CD14-positive monocyte (primary cell): Measurements from ENCODE around the gene IL6. TPM values are rescaled to one million over a fixed set of nuclear protein-coding genes. Genes with fewer than 3 reads are reported as not detected.

Experiments used
- DNase-seq, 3 donors: peaks; one replicate each; pipeline ENCODE4 v3.0.0-alpha.2; 2011 to 2022
- H2AFZ ChIP-seq: 2 replicates; pipeline ENCODE4 v1.6.0; 2012; ENCODE audit warnings: mild to moderate bottlenecking, low read depth, low read length, inconsistent platforms; ENCODE audit not compliant: insufficient read depth, poor library complexity, severe bottlenecking
- H3K27ac ChIP-seq, 2 donors: 1 replicate in 1 of 2; 2 replicates in 1 of 2; pipeline ENCODE4 v1.5.1; 2012 to 2013; ENCODE audit warnings: low read length in 2 of 2, control low read depth in 1 of 2, inconsistent platforms in 1 of 2, low read depth in 1 of 2, mild to moderate bottlenecking in 1 of 2
- H3K27me3 ChIP-seq, 2 donors: one replicate each; pipeline versions ENCODE4 v1.6.0 to v1.6.1; 2011 to 2013; ENCODE audit warnings: low read length in 2 of 2; ENCODE audit not compliant: control insufficient read depth in 2 of 2, insufficient read depth in 2 of 2
- H3K36me3 ChIP-seq, 2 donors: replicated peaks in 1 of 2; 1 replicate in 1 of 2; 2 replicates in 1 of 2; pipeline versions ENCODE4 v1.5.1 to v1.6.1; 2012 to 2013; ENCODE audit warnings: low read length in 2 of 2, control low read depth in 1 of 2, inconsistent platforms in 1 of 2, mild to moderate bottlenecking in 1 of 2; ENCODE audit not compliant: insufficient read depth in 2 of 2, control insufficient read depth in 1 of 2
- H3K4me1 ChIP-seq, 2 donors: 1 replicate in 1 of 2; 2 replicates in 1 of 2; pipeline versions ENCODE4 v1.5.1 to v1.6.1; 2012 to 2013; ENCODE audit warnings: low read length in 2 of 2, control low read depth in 1 of 2, inconsistent platforms in 1 of 2, mild to moderate bottlenecking in 1 of 2, moderate library complexity in 1 of 2; ENCODE audit not compliant: insufficient read depth in 2 of 2, control insufficient read depth in 1 of 2
- H3K4me2 ChIP-seq: replicated peaks from 2 replicates; pipeline ENCODE3; 2012; ENCODE audit warnings: low read length, moderate library complexity, mild to moderate bottlenecking; ENCODE audit not compliant: poor library complexity, severe bottlenecking; ENCODE audit errors: extremely low read depth
- H3K4me3 ChIP-seq, 3 experiments: fragments of 200-600 bp in 1 of 3; sonication (generic) in 1 of 3; replicated peaks in 1 of 3; 1 replicate in 2 of 3; 2 replicates in 1 of 3; pipeline ENCODE4 v1.5.1; 2011 to 2013; ENCODE audit warnings: low read length in 3 of 3, mild to moderate bottlenecking in 3 of 3, control low read depth in 2 of 3, low read depth in 2 of 3, inconsistent platforms in 1 of 3, moderate library complexity in 1 of 3
- H3K79me2 ChIP-seq: 2 replicates; pipeline ENCODE4 v1.6.0; 2012; ENCODE audit warnings: mild to moderate bottlenecking, control low read depth, inconsistent platforms, low read length, moderate library complexity; ENCODE audit not compliant: insufficient read depth
- H3K9ac ChIP-seq: 2 replicates; pipeline ENCODE4 v1.6.0; 2017; ENCODE audit warnings: low read length, mild to moderate bottlenecking; ENCODE audit not compliant: insufficient read depth, poor library complexity, severe bottlenecking
- H3K9me3 ChIP-seq, 2 donors: replicated peaks in 1 of 2; 1 replicate in 1 of 2; 2 replicates in 1 of 2; pipeline versions ENCODE4 v1.5.1 to v1.6.1; 2012 to 2013; ENCODE audit warnings: low read length in 2 of 2, control low read depth in 1 of 2; ENCODE audit not compliant: control insufficient read depth in 1 of 2, insufficient read depth in 1 of 2
- H4K20me1 ChIP-seq: 2 replicates; pipeline ENCODE4 v1.6.0; 2012; ENCODE audit warnings: mild to moderate bottlenecking, low read length, control low read depth, moderate library complexity; ENCODE audit not compliant: insufficient read depth
- H3K27ac Mint-ChIP-seq, 7 donors: one replicate each; pipeline ENCODE4 v1.8.0; 2020; ENCODE audit warnings: mild to moderate bottlenecking in 7 of 7, mixed read lengths in 7 of 7, moderate library complexity in 6 of 7, inconsistent platforms in 2 of 7
- H3K27me3 Mint-ChIP-seq, 3 donors: one replicate each; pipeline ENCODE4 v1.8.0; 2021 to 2022; ENCODE audit warnings: low read depth in 3 of 3, mild to moderate bottlenecking in 3 of 3, mixed read lengths in 3 of 3, moderate library complexity in 3 of 3, inconsistent platforms in 1 of 3
- H3K36me3 Mint-ChIP-seq, 2 donors: one replicate each; pipeline ENCODE4 v1.8.0; 2020; ENCODE audit warnings: mixed read lengths in 2 of 2, inconsistent platforms in 1 of 2, mild to moderate bottlenecking in 1 of 2
- H3K4me1 Mint-ChIP-seq: one replicate; pipeline ENCODE4 v1.8.0; 2020; ENCODE audit warnings: mild to moderate bottlenecking, mixed read lengths
- H3K4me3 Mint-ChIP-seq, 2 donors: one replicate each; pipeline ENCODE4 v1.8.0; 2020; ENCODE audit warnings: mild to moderate bottlenecking in 2 of 2, mixed read lengths in 2 of 2, moderate library complexity in 1 of 2
- H3K9me3 Mint-ChIP-seq, 7 donors: one replicate each; pipeline ENCODE4 v1.8.0; 2020 to 2022; ENCODE audit warnings: mixed read lengths in 7 of 7, mild to moderate bottlenecking in 6 of 7, moderate library complexity in 6 of 7, inconsistent platforms in 2 of 7
- CTCF ChIP-seq: fragments of 200-600 bp; IDR thresholded peaks from one replicate; pipeline ENCODE4 v1.8.0; 2022; ENCODE audit warnings: antibody characterized with exemption, mild to moderate bottlenecking
- WGBS: methylation state at CpG from one replicate; pipeline ENCODE4 v1.1.5; 2013; ENCODE audit warnings: missing lambda C conversion rate; ENCODE audit not compliant: insufficient coverage; 5-methylcytosine and 5-hydroxymethylcytosine counted together
- intact Hi-C, 2 donors: fragments of 100-400 bp; cut with micrococcal nuclease; formaldehyde crosslinking; loops; one replicate each; pipeline versions ENCODE4 v1.15.0 to v1.15.1; 2023
- polyA plus RNA-seq, 3 donors: library from polyadenylated mRNA; depleted of rRNA in 1 of 3; unstranded in 2 of 3; stranded (reverse) in 1 of 3; fragments of 300-500 nt in 2 of 3; fragments of >200 nt in 1 of 3; fragmentation: Illumina TruSeq in 2 of 3; gene quantifications; 1 replicate in 2 of 3; 2 replicates in 1 of 3; pipeline ENCODE4 v1.2.3, GENCODE V29; 2012 to 2021

Gene IL6
- polyA plus RNA-seq, 3 donors, result 0.28 to 3.5 (median 1.6) TPM

- H3K9me3 Mint-ChIP-seq, result peaks cover 0 to 3% (median 0%) of the 10 kb centered on the region in 7 donors
- peak overlapping the region in 1 of 2 donors; percentile 49 for H3K4me3 Mint-ChIP-seq
- peaks cover 67% of the 10 kb centered on the region for H3K4me1 Mint-ChIP-seq
- peaks cover 3 to 10% (median 9%) of the 10 kb centered on the region in 3 donors for H3K27me3 Mint-ChIP-seq
- peaks cover 7 to 14% of the 10 kb centered on the region in 2 donors for H3K27me3 ChIP-seq
- peaks cover 1 to 3% of the 10 kb centered on the region in 2 donors for H3K36me3 Mint-ChIP-seq
- peak overlapping the region; percentile 37 for H3K9ac ChIP-seq
- H3K79me2 ChIP-seq, result no peaks in the 10 kb centered on the region
- intact Hi-C loops, result loop anchor here (10.0 kb wide), 1 partner anchor 59 kb away; no protein-coding TSS in a partner anchor
- H3K27ac Mint-ChIP-seq, result peak overlapping the region; percentile 91 to 98 (median 94)
- H3K9me3 ChIP-seq, result no peaks in the 10 kb centered on the region
- no peaks in the 10 kb centered on the region for H3K36me3 ChIP-seq
- H3K4me2 ChIP-seq, result peak overlapping the region; percentile 51
- peak overlapping the region; percentile 64 to 84 for H3K27ac ChIP-seq
- peak overlapping the region; percentile 49 for H2AFZ ChIP-seq
- peaks cover 58 to 68% of the 10 kb centered on the region in 2 donors for H3K4me1 ChIP-seq
- DNase-seq, result peak; percentile 43 to 72 (median 65)
- H3K4me3 ChIP-seq, result peak overlapping the region in 1 of 3 experiments; percentile 49
- TF ChIP-seq CTCF, result no peak
- no peaks in the 10 kb centered on the region for H4K20me1 ChIP-seq
- 63% methylated on average over 1 of the region's 4 CpGs for WGBS
Observed at GRCh38 chr7:22723637-22724036, 3.4 kb upstream of the IL6 start.

GRCh38 chr7:22724861-22725260, 2.1 kb upstream of the IL6 start:
- Mint-ChIP-seq H3K4me1 (peaks cover 67% of the 10 kb centered on the region), H3K27me3 (peaks cover 3 to 9% (median 6%) of the 10 kb centered on the region in 3 donors), H3K4me3 (no peak overlapping the region), H3K9me3 (peaks cover 0 to 3% (median 0%) of the 10 kb centered on the region in 7 donors), H3K27ac (no peak overlapping the region), H3K36me3 (peaks cover 0 to 1% of the 10 kb centered on the region in 2 donors)
- no peak overlapping the region for H3K9ac ChIP-seq
- H3K36me3 ChIP-seq, result no peaks in the 10 kb centered on the region
- H3K4me2 ChIP-seq, result no peak overlapping the region
- H3K4me1 ChIP-seq, result peaks cover 58 to 68% of the 10 kb centered on the region in 2 donors
- no peaks in the 10 kb centered on the region for H3K9me3 ChIP-seq
- H3K79me2 ChIP-seq, result no peaks in the 10 kb centered on the region
- intact Hi-C loops, result loop anchor here (10.0 kb wide), 1 partner anchor 60 kb away; no protein-coding TSS in a partner anchor
- H3K27ac ChIP-seq, result no peak overlapping the region
- no CpG with 5 or more reads among the region's 6 CpGs for WGBS
- peaks cover 7 to 14% of the 10 kb centered on the region in 2 donors for H3K27me3 ChIP-seq
- no peaks in the 10 kb centered on the region for H4K20me1 ChIP-seq
- no peak for DNase-seq
- no peak overlapping the region for H2AFZ ChIP-seq
- no peak for TF ChIP-seq CTCF
- no peak overlapping the region for H3K4me3 ChIP-seq
